ENCODE results near the gene BBLN. TPM values are rescaled to one million over a fixed set of nuclear protein-coding genes. Genes with fewer than 3 reads are reported as not detected.

Gene BBLN
- total RNA-seq, 1 donor from 2014 or later = 41.7 TPM

DNA sequence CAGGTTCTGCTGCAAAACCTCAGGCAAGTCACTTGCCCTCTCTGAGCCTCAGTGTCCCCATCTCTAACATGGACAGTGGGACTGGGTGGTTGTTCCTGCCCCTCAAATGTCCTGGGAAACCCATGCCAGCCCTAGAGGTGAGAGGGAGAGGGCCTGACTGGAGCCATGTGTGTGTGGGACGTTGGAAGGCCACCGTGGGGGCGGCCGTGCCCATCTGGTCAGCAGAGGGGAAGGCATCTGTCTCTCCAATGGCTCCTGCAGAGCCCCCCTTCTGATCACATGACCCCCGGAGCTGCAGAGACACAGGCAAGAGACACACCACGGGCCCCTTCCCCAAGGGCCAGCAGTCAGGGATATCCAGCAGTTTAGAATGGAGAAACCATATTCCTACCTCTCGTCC lies 44.8 kb downstream of the BBLN start:
- ATAC-seq = no peak
- intact Hi-C loops (cut with micrococcal nuclease) = no loop called here

DNA sequence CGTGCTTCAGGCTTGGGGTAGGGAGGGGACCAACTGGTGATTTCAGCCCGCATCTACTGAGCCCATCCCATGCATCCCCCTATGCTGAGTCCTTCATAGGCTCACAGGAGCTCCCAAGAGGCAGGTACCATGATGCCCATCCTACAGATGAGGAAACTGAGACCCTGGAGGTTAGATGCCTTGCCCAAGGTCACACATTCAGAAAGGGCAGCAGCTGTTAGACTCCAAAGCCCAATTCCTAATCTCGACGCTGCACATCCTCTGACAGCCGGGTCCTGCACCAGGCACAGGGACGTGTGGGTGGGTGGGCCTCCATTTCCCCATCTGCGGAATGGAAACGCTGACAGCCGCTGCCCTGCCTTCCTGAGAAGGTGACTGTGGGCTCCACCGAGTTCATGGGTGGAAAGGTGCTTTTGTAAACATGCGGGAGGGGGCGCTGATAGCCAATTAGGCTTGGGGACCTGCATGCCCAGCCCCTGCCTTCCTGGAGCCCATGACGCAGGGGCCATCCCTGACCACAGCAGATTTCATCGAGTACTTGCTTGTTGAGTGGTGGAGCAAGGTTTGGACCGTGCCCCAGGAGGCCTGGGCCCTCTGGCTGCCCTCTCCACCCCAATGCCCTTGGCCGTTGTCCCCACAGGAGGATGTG lies 45.4 kb downstream of the BBLN start:
- DNase-seq (no peak), ATAC-seq (no peak)
- intact Hi-C loops (cut with micrococcal nuclease) = no loop called here

More for the DNA sequence above, 44.8 kb downstream of the BBLN start:
- no peak for DNase-seq

DNA sequence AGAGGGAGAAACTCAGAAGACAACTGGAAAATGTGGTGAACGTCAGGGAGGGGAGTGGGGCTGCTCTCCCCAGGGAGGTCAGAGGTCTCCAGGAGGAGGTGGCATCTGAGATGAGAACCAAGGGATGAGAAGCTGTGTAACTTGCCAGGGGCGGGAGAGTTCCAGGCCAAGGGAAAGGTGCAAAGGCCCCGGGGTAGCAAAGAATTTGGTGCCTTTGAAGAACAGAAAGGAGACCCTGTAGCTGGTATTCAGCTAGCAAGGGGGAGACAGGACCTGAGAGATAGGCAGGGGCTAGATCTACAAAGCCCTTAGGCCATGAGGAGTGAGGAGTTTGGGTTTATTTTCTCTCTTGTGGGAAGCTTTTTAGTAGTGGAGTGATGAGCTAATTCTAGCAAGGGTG lies 46.4 kb downstream of the BBLN start:
- ATAC-seq (no peak), DNase-seq (no peak)
- intact Hi-C loops (cut with micrococcal nuclease) = no loop called here

DNA sequence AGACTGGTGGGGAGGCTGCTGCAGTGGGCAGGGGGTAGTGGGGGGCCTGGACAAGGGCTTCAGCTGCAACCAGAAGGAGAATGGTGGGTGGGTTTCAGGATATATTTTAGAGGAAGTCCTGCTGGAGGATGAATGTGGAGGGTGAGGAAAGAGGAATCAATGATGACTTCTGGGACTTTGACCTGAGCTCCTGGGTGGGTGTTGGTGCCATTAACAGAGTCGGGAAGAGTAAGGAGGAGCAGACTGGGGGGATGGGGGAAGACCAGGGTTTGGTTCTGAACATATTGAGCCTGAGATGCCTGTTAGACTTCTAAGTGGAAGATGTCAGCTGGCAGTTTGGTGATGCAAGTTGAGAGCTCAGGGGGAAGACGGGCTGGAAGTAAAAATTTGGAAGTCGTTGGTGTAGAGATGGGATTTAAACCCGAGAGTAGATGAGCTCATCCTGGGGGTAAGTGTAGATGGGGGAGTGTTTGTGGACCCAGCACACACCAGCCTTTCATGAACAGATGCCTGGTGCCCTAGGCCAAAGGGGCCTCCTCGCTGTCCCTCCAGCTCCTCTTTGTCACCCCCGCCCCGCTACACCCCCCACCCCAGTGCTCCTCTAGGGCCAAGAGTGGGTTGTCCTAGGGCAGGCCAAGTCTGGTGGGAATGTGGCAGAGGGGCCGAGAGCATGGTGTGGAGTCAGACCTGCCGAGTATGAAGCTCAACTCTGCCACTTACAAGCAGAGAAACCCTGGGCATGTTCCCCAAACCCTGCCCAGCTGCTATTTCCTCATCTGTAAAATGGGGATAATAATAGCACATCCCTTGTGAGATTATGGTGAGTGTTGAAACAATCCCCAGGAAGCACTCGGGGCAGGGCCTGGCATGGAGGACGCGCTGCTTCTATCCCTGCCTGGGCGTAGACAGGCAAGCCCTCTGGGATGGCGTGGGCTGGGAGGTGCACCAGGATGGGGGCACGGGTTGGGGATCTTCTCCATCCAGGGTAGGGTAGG lies 47.1 kb downstream of the BBLN start:
- intact Hi-C loops (cut with micrococcal nuclease) = no loop called here
- DNase-seq (no peak), ATAC-seq (no peak)

DNA sequence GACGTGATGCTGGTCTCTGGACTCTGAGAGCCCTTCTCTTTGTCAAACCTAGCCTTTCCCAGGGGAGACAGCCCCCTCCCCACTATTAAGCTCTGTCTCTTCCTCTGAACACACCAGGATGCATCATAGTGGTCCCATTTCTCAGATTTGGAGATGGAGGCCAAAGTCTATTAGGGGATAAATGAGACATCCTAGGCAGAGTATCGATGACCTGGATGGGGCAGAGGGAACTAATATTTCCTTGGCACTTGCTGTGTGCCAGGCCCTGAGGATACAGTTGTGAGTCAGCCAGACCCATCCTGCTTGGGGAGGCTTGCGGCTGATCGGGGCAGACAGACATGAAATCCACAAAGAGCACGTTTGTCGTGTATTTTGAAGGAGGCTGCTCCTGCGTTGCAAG lies 48.3 kb downstream of the BBLN start:
- DNase-seq = no peak
- intact Hi-C loops (cut with micrococcal nuclease) = no loop called here
- ATAC-seq = no peak

DNA sequence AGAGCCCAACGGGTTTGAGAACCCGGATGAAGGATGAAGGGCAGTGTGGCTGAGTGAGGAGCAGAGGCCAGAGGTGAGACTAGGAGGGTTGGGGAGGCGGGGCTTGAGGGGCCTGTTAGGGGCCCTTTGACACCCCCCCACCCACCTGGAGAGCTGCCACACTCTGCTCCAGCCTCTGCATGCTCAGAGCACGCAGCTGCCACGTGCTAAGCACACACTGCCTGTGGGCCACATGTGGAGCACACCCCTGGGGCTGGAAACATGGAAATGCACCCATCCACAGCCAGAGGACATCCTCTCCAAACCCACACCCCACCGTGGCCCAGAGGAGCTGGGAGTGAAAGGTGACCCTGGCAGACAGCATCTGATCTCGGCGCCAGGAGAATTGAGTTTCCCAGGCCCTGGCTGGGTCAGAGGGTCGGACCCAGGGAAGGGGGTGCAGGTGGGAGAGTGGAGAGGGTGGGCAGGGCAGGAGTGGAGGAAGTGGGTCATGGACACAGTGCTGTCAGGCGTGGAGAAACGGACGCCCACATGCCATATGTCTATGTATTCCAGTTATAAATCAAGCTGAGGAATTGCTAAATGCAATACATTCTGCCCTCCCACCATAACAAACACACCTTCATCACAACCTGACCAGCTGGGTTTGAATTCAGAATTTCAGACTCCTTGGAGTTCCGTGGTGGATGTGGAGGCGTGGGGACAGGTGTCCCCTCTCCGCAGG lies 49.0 kb downstream of the BBLN start:
- ATAC-seq = no peak
- intact Hi-C loops (cut with micrococcal nuclease) = no loop called here
- no peak for DNase-seq

DNA sequence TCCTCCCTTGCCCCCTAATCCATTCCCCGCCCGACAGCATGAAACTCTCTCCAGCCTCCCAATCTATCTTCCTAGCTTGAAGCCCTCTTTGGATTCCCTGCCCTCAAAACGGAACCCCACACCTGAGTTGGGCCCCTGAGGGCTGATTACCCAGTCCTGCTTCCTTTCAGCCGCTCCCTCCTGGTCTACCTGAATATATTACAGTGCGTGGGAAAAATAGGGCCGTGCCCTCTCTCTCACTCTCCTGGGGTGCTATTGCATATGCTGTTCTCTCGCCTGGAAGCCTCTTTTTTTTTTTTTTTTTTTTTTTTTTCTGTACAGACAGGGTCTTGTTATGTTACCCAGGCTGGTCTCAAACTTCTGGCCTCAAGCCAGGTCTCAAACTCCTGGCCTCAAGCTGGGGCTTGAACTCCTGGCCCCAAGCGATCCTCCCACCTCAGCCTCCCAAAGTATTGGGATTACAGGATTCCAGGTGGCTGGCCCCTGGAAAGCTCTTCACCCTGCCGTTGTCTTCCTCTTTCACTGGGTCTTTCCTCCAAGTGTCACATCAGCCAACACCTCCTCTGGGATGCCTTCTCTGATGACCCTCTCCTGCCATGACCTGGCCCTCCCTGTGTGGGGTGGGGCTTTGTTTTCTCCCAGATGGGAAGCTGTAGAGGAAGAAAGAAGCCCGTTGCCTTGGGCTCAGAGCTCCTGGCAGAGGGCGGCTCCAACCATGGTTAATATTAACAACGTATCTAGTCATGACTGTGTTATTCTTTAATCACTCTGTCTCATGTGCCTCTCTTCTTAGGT lies 51.3 kb downstream of the BBLN start:
- intact Hi-C loops (cut with micrococcal nuclease) = no loop called here
- ATAC-seq = no peak
- DNase-seq = no peak

DNA sequence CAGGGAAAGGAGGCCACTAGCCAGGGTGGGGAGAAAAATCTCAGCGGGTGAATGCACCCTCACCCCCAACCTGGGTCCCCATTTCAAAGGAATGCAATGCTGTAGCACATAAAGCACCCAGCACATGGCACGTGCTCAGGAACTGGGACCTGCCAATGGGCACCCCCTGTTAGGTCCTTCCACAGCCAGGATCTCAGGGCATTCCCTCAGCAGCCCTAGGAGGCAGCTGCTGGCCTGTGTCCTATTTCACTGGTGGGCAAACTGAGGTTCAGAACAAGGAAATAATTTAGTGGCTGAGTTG lies 51.9 kb downstream of the BBLN start:
- DNase-seq = no peak
- no peak for ATAC-seq
- intact Hi-C loops (cut with micrococcal nuclease) = no loop called here

Other genes starting within 250 kb of the BBLN start
- gene ST6GALNAC4, start 243.2 kb upstream of the BBLN start, total RNA-seq = 28.5 TPM
- not detected for gene PIP5KL1, start 229.5 kb upstream of the BBLN start, total RNA-seq
- 11.1 TPM for gene DPM2, start 222.4 kb upstream of the BBLN start, total RNA-seq
- 21.6 TPM for gene EEIG1, start 179.3 kb upstream of the BBLN start, total RNA-seq
- gene NAIF1, start 92.9 kb upstream of the BBLN start, total RNA-seq = 4.7 TPM
- gene SLC25A25, start 92.0 kb upstream of the BBLN start, total RNA-seq = 4.8 TPM
- gene PTGES2, start 32.5 kb upstream of the BBLN start, total RNA-seq = 157 TPM
- gene LCN2, start 10.8 kb upstream of the BBLN start, total RNA-seq = 0.32 TPM
- gene CIZ1, start 31.3 kb downstream of the BBLN start, total RNA-seq = 76.6 TPM
- gene DNM1, start 43.1 kb downstream of the BBLN start, total RNA-seq = 5.4 TPM
- 83.5 TPM for gene GOLGA2, start 115.7 kb downstream of the BBLN start, total RNA-seq
- gene SWI5, start 116.0 kb downstream of the BBLN start, total RNA-seq = 16.2 TPM
- 41.4 TPM for gene TRUB2, start 162.2 kb downstream of the BBLN start, total RNA-seq
- 30.7 TPM for gene COQ4, start 162.6 kb downstream of the BBLN start, total RNA-seq
- 19.4 TPM for gene SLC27A4, start 180.3 kb downstream of the BBLN start, total RNA-seq
- gene URM1, start 211.1 kb downstream of the BBLN start, total RNA-seq = 51.6 TPM

Data from left ventricle myocardium superior (tissue), 1 donor.